BJ (cell line): ENCODE results near the gene ZNG1B. TPM values are rescaled to one million over a fixed set of nuclear protein-coding genes. Genes with fewer than 3 reads are reported as not detected.
"Not testable (repeated sequence)": the region's sequence is repeated elsewhere in the genome, so short reads cannot be mapped to it uniquely, and the experiment has no call there.

ENCODE experiments used
- CTCF ChIA-PET: fragments of 350-600 bp; formaldehyde crosslinking; extraction: SDS; loops from one replicate; lab custom pipeline; 2021; ENCODE audit warnings: antibody characterized with exemption, inconsistent platforms; lab: Yijun Ruan, JAX
- POLR2A ChIA-PET: fragments of 300-600 bp; sonication (Branson Sonifier 250); formaldehyde crosslinking; extraction: SDS; loops from one replicate; lab custom pipeline; 2021; ENCODE audit warnings: antibody characterized with exemption; lab: Charles Lee
- DNase-seq: peaks from one replicate; pipeline ENCODE4 v3.0.0-alpha.2; 2011; ENCODE audit warnings: low read depth
- H3K27me3 ChIP-seq: 2 replicates; pipeline ENCODE4 v1.6.0; 2011; ENCODE audit warnings: low read length; ENCODE audit not compliant: control insufficient read depth, insufficient read depth
- H3K36me3 ChIP-seq: 2 replicates; pipeline ENCODE4 v1.5.1; 2011; ENCODE audit warnings: low read length; ENCODE audit not compliant: control insufficient read depth, insufficient read depth
- H3K4me3 ChIP-seq: 2 replicates; pipeline ENCODE4 v1.5.1; 2011; ENCODE audit warnings: low read depth, mild to moderate bottlenecking, control low read depth, low read length
- polyA plus RNA-seq: library from polyadenylated mRNA; depleted of rRNA; stranded (reverse); fragments of >200 nt; gene quantifications from 2 replicates; pipeline ENCODE4 v1.2.3, GENCODE V29; 2011

The ZNG1B gene
- polyA plus RNA-seq, 1 experiment: 7.0 TPM

GRCh38 chr2:113433468-113433867, 4.0 kb upstream of the ZNG1B start:
- H3K27me3 ChIP-seq, POLR2A ChIA-PET, H3K36me3 ChIP-seq, DNase-seq, CTCF ChIA-PET, H3K4me3 ChIP-seq: not testable (repeated sequence)

GRCh38 chr2:113465770-113466169, 28.3 kb downstream of the ZNG1B start:
- H3K4me3 ChIP-seq, DNase-seq, H3K36me3 ChIP-seq, POLR2A ChIA-PET, H3K27me3 ChIP-seq, CTCF ChIA-PET: not testable (repeated sequence)

GRCh38 chr2:113476688-113477368, 39.3 kb downstream of the ZNG1B start:
- H3K4me3 ChIP-seq, POLR2A ChIA-PET, CTCF ChIA-PET, DNase-seq, H3K27me3 ChIP-seq, H3K36me3 ChIP-seq: not testable (repeated sequence)

GRCh38 chr2:113496527-113496926, 59.0 kb downstream of the ZNG1B start:
- DNase-seq, POLR2A ChIA-PET: not testable (repeated sequence)

GRCh38 chr2:113498365-113498764, 60.9 kb downstream of the ZNG1B start, which contains the start of gene FOXD4L1:
Gene FOXD4L1 (plus strand): TSS chr2:113498665. CDS start chr2:113499257, 592 bp downstream.
- POLR2A ChIA-PET, CTCF ChIA-PET, H3K27me3 ChIP-seq, H3K36me3 ChIP-seq, H3K4me3 ChIP-seq, DNase-seq: not testable (repeated sequence)

More at GRCh38 chr2:113496527-113496926, 59.0 kb downstream of the ZNG1B start:
- CTCF ChIA-PET, H3K4me3 ChIP-seq, H3K36me3 ChIP-seq, H3K27me3 ChIP-seq: not testable (repeated sequence)

GRCh38 chr2:113499019-113499885, 61.8 kb downstream of the ZNG1B start:
- CTCF ChIA-PET, H3K4me3 ChIP-seq, H3K27me3 ChIP-seq, POLR2A ChIA-PET, DNase-seq, H3K36me3 ChIP-seq: not testable (repeated sequence)

GRCh38 chr2:113499886-113500722, 62.6 kb downstream of the ZNG1B start:
- DNase-seq, POLR2A ChIA-PET, CTCF ChIA-PET, H3K36me3 ChIP-seq, H3K4me3 ChIP-seq, H3K27me3 ChIP-seq: not testable (repeated sequence)

- H3K27me3 ChIP-seq, DNase-seq, POLR2A ChIA-PET, H3K36me3 ChIP-seq, CTCF ChIA-PET, H3K4me3 ChIP-seq: not testable (repeated sequence)
These were observed 63.2 kb downstream of the ZNG1B start for GRCh38 chr2:113500723-113501038.

GRCh38 chr2:113502216-113503093, 65.0 kb downstream of the ZNG1B start:
- CTCF ChIA-PET, H3K4me3 ChIP-seq, POLR2A ChIA-PET, H3K36me3 ChIP-seq, DNase-seq: not testable (repeated sequence)
- peaks cover 11% of the 10 kb centered on the region for H3K27me3 ChIP-seq

- DNase-seq, CTCF ChIA-PET, POLR2A ChIA-PET, H3K36me3 ChIP-seq: not testable (repeated sequence)
- Histone ChIP-seq H3K27me3 (peaks cover 11% of the 10 kb centered on the region), H3K4me3 (peak overlapping the region; percentile 24)
These were observed 65.9 kb downstream of the ZNG1B start for GRCh38 chr2:113503094-113504042.

- DNase-seq, POLR2A ChIA-PET, H3K4me3 ChIP-seq, CTCF ChIA-PET, H3K36me3 ChIP-seq: not testable (repeated sequence)
- peaks cover 11% of the 10 kb centered on the region for H3K27me3 ChIP-seq
These were observed 66.6 kb downstream of the ZNG1B start for GRCh38 chr2:113504081-113504480.
